Erythroblast (primary cell): ENCODE measurements around the gene DOK5.

Experiments used
- GATA1 ChIP-seq: IDR thresholded peaks from 2 replicates; pipeline ENCODE4 v1.6.1; 2011; ENCODE audit warnings: low read depth, mild to moderate bottlenecking, control low read depth, low read length, moderate library complexity
- POLR2A ChIP-seq: IDR thresholded peaks from 2 replicates; pipeline ENCODE4 v1.6.1; 2011; ENCODE audit warnings: mild to moderate bottlenecking, low read length

DNA sequence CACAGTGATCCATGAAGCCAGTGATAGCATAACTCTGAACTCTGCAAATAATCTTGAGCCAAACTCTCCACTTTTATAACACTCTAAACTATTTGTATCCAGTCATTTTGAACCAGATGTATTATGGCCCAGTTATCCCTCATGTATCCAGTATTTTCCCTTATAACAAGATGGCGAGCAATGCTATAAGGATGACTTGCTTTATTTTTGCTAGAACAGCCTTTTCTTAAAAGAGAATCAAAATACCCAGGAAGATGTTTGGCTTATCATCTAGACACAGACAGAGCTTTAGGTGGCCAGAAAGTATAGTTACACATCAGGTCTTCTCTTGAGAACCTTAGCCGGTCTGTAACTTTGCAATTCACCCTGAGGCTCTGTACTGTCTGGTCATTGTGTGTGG lies 81.0 kb downstream of the DOK5 start:
- no peak for TF ChIP-seq POLR2A
- no peak for TF ChIP-seq GATA1
